ENCODE results near the gene POLR1C.
A peak's percentile ranks its signal among the peaks of the same experiment; 100 is the strongest.
"Not testable (repeated sequence)": the region's sequence is repeated elsewhere in the genome, so short reads cannot be mapped to it uniquely, and the experiment has no call there.

The POLR1C gene, protein sequence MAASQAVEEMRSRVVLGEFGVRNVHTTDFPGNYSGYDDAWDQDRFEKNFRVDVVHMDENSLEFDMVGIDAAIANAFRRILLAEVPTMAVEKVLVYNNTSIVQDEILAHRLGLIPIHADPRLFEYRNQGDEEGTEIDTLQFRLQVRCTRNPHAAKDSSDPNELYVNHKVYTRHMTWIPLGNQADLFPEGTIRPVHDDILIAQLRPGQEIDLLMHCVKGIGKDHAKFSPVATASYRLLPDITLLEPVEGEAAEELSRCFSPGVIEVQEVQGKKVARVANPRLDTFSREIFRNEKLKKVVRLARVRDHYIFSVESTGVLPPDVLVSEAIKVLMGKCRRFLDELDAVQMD

DNA sequence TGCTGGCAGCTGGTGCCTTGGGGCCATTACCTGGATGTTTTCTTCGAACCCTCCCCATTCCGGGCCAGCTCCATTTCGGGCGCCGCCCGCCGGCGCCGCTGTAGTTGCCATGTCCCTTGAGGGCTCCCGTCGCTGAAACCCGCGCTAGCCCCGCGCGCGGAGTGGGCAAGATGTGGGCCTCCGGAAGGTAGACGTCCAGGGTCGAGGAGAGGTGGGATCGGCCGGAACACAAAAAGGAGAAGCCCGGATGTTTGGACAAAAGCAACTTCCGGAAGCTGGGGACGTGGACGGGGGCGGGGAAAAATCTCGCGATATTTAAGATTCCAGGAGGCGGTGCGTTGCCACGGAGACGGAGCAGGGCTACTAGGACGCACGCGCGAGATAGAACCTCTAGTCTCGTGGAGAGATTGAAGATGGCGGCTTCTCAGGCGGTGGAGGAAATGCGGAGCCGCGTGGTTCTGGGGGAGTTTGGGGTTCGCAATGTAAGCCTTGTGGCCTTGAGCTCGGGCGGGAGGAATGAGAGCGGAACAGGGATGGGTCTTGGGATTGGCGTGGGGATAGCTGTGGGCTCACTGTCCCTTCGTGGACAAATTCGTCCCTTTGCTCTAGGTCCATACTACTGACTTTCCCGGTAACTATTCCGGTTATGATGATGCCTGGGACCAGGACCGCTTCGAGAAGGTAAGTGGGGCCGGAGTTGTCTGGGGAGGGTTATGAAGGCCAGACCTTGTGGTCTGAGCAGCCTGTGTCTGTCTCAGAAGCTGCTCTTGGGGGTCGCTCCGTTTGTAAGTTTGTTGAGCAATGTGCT, at the start of gene POLR1C, which contains the start of gene YIPF3:
Gene POLR1C, plus strand, starts transcription at position 393 of the 808 bp plus-strand sequence. Its CDS starts 21 bp downstream, at position 414.
Gene YIPF3, minus strand, starts transcription at position 230 of the 808 bp plus-strand sequence. Its CDS starts 119 bp downstream, at position 111.
- DNase-seq, result peak; percentile 97

DNA sequence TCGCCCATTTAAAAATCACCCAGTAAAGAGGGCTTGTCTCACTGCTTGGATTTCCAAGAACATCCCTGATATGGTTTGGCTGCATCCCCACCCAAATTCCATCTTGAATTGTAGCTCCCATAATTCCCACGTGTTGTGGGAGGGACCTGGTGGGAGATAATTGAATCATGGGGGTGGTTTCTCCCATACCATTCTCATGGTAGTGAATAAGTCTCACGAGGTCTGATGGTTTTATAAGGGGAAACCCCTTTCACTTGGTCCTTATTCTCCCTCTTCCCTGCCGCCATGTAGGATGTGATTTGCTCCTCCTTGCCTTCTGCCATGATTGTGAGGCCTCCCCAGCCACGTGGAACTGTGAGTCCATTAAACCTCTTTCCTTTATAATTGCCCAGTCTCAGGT, 49.6 kb upstream of the POLR1C start:
- DNase-seq, result not testable (repeated sequence)

DNA sequence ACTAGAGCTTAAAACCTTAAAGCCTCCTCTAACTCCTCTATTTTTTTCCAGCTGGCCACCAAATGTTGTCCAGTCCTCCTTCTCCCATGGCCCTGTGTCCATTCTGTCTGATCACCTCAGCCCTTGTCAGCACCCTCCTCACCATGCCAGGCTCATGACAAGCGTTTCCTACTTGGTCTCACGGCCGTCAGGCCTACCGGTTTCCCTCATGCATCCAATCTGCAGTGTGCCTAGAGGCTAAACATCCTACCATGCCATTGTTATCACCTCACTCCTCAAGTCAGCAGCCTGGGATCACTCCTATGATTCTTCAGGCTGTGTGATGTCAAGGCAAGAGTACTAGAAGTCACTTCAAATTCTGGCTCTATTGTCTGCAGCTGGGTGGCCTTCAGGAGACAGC, 49.1 kb upstream of the POLR1C start:
- no peak for DNase-seq

DNA sequence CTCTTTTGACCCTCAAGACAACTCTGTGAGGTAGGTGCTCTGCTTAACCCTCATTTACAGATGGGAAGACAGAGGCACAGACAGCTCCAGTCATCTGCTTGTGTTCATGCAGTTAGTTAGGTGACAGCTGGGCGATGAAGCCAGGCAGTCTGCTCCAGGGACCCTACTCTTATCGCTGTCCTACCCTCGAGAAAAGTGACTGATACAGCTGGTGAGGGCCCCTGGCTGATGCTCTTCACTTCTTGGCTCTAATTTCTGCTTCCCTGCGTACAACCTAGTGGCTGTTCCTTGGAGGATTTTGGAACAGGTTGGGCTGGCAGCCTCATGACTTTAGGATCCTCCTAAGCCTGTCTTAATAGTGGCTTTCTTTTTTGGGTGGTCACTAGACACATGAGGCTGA, 48.6 kb upstream of the POLR1C start:
- DNase-seq, result no peak

DNA sequence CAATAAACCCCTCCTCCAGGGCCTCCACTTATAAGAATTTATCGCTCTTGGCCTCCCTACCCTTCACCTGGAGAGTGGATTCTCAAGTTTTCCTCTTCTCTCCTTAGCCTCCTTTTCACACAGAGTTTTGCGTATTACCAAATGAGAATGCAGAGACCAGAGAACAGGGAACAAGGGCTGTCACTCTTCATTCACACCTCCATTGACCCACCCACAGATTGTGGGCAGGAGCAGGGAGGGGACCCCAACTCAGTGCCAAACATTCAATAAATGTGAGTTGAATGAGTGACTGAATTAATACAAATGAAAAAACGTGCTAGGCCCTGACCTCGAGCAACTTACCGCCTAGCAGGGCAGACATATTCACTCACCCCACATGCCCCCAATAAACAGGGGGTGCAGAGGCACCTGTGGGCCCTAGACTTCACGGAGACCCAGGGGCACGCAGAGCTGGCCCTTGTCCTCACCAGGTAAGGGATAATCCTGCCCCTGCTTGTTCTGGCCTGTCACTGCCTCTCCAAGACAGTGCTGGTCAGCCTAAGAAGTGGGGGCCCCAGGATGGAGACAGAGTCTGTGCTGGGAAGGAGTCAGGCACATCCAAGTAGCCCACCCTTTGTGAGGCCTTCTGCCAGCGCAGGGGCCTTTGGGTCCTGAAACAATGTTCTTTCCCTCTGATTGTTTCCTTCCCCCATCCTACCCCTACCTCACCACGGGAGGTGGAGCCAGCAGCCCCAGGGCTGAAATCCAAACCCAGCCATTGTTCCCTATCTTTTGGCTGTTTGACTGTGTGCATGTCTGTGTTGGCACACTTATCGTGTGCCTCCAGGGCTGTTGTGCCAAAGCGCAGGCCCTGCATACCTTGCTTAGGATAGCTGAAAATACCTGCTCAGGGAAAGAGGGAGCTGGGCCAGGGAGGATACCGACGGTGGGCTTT, 47.9 kb upstream of the POLR1C start:
- DNase-seq, result no peak

DNA sequence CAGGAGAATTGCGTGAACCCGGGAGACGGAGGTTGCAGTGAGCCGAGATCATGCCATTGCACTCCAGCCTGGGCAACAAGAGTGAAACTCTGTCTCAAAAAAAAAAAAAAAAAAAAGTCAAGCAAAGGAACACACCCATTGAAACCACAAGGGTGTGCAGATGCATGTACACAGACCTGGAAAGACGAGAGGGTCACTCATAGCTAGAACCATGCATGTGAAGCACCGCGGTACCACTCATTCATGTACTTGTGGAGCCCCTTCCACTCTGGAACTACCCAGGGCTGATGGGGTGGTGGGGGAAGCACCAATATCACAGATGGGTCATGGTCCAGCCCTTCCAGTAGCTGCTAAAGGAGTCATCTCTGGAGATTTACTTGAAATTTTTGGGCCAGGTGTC, 46.9 kb upstream of the POLR1C start:
- no peak for DNase-seq

DNA sequence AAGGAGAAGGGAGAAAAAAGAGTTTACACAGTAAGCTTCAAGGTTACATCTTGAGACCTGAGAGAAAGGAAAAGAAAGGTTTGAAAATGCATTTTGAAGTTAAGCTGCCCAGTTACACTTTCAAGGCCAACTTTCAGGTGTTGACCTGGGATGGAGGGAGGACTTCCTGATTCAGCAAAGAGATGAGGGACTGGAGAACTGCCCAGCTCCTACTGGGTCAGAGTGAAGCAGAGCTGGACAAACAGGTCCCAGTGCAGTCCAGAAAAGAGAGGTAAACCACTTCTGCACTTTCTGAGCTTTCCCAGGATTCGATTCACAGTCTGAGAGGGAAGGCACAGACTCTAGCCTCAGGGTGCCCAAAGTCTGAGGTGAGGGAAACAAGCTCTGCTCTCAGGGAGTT, 45.5 kb upstream of the POLR1C start:
- DNase-seq, result no peak

DNA sequence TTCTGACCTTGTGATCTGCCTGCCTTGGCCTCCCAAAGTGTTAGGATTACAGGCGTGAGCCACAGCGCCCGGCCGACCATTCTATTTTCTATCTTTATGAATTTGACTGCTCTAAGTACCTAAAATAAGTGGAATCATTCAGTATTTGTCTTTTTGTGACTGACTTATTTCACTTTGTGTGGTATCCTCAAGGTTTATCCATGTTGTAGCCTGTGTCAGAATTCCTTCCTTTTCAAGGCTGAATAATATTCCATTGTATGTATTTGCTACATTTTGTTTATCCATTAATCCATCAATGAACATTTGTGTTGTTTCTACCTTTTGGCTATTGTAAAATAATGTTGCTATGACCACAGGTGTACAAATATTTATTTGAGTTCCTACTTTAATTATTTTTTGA, 44.4 kb upstream of the POLR1C start:
- DNase-seq, result no peak

DNA sequence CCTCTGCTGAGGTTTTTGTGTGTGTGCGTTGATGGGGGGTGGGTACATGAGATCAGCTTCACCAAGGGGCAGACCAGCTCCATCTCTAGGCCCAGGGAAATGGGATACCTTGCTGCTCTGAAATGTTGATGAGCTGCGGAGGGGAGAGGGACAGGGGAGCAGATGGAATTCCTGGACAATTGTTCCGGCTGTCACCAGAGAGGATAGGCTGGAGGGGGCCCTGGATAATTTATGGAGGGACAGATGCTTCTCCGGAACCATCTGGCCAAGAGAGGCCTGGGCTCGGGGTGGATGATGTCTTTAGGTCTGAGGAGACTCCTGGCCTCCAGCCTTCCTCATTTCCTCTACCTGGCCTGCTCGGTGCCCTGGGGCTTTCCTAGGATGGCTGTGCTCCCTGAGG, 41.4 kb upstream of the POLR1C start:
- no peak for DNase-seq

DNA sequence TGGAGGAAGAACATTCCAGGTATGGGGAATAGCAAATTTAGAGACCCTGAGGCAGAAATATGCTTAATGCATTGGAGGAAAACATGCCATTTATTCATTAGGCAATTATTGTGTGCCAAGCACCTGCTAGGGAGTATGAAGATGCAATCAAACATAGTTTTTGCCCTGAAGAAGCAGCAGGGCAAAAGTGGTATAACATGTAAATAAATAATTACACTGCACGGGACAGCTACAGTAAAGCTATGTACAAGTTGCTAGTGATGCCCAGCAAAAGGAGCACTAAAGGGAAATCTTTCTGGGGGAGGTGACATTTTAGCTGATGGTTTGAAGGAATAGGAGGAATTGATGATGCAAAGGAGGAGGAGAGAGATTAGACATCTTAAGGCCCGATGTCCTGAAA, 40.1 kb upstream of the POLR1C start:
- DNase-seq, result no peak

DNA sequence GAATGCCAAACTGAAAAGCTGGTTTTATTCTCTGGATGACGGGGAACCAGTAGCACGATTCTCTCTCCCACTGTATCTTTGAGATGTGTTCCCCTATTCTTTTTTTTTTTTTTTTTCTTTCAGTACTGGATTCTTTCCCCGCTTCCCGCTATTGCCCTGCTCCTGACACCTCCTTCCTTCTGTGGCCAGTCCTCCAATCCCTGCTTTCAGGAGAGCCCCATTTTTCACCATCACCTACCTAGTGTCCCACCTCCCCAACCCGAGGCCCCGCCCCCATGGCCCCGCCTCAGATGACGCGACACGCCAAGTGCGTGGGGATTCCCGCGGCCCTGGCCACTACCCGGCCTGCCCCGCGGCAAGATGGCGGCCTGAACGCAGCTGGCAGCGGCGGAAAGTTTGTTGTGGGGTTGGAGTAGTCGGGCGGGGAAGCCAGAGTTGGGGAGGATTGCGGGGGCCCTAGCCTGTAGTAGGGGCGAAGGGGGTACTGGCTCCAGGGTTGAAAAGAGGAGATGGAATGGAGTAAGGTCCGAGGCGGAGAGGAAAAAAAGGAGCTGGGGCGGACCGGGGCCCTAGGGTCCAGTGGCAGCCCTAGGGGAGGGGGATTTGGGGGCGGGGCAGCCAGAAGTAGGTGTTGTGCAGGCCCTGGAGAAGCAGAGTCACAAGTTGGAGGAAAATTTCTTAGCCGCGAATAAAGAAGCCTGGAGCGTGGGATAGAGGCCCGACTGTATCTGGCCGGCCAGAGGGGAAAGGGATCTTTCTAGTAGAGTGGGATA, 39.5 kb upstream of the POLR1C start, which contains the start of gene TJAP1:
Gene TJAP1, plus strand, starts transcription at position 336 of the 773 bp plus-strand sequence. CDS start 21,432 bp downstream, outside the sequence.
- peak; percentile 99 for DNase-seq

DNA sequence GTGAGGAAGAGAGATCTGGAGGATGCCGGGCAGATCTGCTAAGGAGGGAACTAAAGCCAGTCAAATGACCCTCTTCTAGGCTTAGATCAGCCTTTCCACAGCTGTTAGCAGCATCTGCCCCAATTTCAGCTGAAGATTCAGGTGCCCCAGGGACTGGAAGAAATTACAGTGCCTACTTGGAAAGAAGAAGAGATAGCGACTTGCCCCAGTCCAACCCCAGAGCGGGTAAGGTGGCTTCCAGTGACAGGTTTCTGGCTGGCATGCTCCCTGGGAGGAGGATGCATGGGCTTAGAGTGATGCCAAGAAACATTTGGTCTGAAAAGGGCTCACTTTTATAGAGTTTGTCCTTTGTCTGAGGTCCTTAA, 38.9 kb upstream of the POLR1C start:
- no peak for DNase-seq

DNA sequence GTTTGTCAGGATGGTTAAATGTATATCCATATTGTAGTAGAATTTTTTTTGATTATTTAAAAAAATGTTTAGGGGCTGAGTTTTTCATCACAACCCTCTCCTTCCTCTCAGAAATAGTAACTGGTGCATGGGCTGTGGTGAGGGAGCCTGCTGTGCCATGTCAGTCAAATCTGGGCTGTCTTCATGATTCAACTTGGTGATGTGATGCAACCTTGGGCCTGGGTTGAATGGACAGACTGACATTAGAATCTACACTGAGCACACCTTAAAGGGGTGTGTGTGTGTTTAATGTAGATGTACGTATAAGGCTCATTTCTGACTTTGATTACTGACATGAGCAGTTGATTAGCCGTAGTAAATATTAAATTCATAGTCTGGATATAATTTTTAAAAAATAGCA, 35.8 kb upstream of the POLR1C start:
- no peak for DNase-seq

DNA sequence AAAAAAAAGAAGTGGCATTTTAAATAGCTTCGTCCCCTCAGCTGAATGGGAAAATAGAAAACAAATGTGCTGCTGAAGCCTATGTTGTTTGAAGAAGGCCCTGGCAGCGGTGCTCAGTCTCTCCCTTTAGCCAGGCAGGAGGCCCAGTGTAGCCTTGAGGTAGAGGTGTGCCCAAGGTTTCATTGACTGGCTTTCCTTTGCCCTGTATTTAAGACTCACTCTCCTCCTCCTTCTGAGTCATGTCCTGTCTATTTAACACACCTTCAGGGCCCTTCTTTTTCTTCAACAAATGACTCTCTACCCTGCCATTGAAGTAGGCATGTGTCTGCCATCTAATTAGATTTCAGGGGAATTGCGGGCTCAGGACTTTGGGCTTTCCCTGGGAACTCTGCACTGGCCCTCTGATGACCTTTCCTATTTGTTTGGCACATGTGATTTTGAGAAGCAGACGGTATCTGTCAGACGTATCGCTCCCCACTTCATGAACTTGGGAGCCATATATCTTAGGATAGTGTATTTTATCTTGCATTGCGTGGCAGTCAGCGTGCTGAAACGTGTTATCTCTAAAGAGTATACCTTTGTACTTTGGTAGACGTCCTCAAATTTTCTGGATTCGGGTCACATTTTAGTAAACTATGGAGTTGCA, 35.2 kb upstream of the POLR1C start:
- no peak for DNase-seq

DNA sequence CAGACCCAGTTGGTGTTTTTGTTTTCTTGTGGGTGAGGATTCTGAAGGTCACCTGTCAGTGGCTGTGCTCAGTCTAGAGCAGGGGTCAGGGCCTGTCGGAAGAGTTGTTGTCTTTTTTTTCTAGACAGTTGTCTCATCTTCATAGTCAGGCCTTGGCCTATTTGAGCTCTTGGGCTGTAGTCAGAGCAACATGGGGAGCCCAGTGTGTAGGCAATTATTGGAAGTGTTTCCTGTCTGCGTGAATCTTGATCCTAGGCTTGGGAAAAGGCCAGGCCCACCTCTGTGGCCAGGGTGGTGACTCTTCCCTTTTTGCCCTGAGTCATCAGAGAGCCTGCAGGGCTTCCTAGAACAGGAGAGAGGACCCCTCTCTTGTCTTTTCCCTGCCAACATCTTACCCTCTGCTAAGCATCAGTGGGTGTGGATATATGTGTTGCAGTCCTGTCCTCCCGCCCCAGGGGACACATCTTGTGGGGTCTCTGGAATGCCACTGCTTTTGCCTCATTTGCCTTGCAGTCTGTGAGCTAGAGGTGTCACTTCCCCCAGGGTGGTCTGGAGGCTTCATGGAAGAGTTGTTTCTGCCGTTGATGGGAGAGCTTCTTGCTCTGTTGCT, 28.1 kb upstream of the POLR1C start:
- DNase-seq, result no peak

DNA sequence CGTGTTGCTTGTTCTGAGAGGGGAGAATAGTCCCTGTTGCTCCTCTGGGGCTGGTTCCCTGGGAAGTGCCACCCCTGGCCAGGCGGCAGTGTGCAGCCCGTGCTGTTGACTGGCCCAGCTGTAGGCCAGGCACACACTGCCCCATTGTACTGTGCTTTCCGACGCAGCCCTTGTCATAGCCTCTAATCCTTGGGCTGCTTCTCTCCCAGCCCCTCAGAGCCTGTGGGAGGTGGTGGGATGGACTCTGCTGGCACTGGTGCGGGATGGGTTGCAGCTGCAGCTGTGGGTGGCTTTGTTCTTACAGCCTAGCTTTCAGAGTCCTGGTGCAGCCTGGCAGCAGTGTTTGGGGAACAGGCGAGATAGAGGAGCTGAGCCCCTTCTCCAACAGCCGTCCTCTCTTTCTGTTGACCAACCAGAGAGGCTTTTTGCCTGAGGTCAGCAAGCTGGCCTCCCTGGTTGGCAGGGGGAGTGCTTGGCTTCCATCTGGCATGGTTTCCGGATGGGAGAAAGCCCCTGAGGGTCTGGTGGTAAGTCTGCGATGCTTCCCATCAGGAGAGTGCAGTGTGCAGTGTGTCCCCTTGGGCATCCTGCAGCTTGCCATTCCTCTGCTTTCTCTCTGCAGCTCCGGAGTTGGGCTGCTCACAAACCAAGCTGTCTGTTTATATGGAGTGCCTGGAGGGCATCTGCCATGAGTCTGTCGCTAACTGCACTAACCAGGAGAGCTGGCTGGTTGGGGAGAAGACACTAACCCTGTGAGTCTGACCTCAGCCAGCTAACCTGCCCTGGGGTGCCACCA, 27.4 kb upstream of the POLR1C start:
- no peak for DNase-seq

DNA sequence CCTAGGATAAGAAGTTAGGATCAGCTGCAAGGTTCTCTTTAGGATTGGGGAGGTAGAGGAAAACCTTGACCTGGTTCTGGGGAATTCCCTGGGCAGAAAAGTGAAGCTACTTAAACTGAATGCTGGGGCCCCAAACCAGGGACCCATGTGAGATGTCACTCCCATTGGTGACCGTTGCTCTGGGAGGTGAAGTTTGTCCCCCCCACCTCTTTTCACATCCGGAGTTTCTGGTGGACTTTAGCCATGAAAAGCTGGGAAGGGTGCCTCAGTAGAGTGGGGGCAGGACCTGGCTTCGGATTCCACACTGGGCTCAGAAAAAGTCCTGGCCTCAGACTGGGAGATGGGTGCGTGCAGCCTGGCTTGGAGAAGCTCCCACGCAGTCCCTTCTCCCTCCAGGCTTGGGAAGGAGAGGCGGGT, 26.4 kb upstream of the POLR1C start:
- DNase-seq, result no peak

DNA sequence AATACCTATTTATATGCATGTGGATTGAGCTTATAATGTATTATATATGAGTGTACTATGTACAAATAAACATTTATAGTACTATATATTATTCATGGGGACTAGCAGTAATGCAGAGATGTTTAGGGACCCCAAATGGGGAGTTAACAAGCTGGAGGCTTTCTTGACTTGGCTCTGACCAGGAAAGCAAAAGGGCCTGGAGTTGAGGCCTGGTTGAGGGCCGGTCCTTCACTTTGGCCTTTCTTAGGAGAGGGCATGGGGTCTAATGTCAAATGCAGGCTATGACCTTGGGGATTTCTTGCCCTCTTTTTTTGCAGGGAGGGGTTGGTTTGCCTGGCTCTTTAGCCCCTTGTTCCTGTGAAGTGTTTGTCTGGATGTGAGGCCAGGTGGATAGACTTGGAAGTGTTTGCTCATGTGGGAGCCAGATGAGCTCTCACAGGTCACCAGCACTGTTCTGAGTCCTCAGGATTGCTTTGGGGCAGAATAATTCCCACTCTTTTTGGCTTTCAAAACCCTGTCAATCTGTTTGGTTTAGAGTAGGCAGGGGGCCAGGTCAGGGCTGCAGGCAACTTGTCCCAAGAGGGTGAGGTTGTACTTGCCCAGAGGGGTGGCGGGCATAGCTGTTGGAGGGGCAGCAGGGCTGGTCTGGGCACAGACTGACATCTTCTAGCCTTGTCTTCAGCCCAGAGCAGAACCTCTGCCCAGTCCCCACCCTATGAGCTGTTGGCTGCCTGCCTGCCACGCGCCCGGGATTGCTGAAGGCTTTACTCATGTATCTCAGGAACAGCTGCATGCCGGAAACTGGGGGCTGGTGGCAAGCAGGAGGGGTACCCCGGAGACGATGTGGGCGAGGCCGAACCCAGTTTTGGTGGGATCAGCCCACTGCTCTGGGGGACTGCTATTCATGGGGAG, 24.9 kb upstream of the POLR1C start:
- no peak for DNase-seq

DNA sequence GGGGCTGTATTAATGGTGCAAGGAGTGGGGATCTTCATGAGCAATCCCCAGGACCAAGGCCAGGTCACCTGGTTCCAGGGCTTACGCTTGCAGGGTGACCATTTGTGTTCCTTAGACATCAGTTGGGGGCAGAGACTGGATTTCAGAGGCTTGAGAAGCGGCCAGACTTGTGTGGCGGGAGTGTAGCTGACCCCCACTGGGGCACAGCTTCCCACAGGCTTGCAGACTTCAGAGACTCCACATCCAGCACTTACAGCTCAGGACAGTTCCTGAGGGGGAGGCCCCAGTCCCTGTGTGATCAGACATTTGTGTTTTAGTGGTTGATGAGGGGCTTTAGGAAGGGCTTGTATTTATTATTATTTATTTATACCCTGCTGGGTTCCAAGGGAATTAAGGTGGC, 24.2 kb upstream of the POLR1C start:
- no peak for DNase-seq

Data from stimulated activated CD4-positive, alpha-beta T cell treated with anti-CD3 and anti-CD28 coated beads, Interleukin-15, amount 100 ng/mL, for 24 hours (primary cell).